Peyer's patch (tissue), 4 donors: ENCODE data around the gene CELF4. TPM values are rescaled to one million over a fixed set of nuclear protein-coding genes. Genes with fewer than 3 reads are reported as not detected.

Source experiments
- DNase-seq, 3 donors: peaks; one replicate each; pipeline ENCODE4 v3.0.0-alpha.2; 2017 to 2019
- H3K27ac ChIP-seq, 4 donors: fragments of 200-600 bp; sonication (generic); one replicate each; pipeline ENCODE4 v1.5.1; 2016 to 2019
- H3K27me3 ChIP-seq, 2 donors: fragments of 200-600 bp; sonication (generic); one replicate each; pipeline ENCODE4 v1.5.1; 2019
- H3K36me3 ChIP-seq, 3 donors: fragments of 200-600 bp; sonication (generic); one replicate each; pipeline ENCODE4 v1.5.1; 2016 to 2019
- H3K4me1 ChIP-seq, 4 donors: fragments of 200-600 bp; sonication (generic); one replicate each; pipeline ENCODE4 v1.5.1; 2016 to 2019
- H3K4me3 ChIP-seq, 4 donors: fragments of 200-600 bp; sonication (generic); 1 replicate in 3 of 4; 2 replicates in 1 of 4; pipeline ENCODE4 v1.5.1; 2016 to 2019; ENCODE audit warnings: mild to moderate bottlenecking in 1 of 4
- H3K9me3 ChIP-seq, 4 donors: fragments of 200-600 bp; sonication (generic); one replicate each; pipeline ENCODE4 v1.5.1; 2016 to 2019; ENCODE audit warnings: mild to moderate bottlenecking in 1 of 4
- POLR2A ChIP-seq, 2 donors: fragments of 450-650 bp; IDR thresholded peaks; one replicate each; pipeline ENCODE4 v1.5.1; 2017; ENCODE audit warnings: antibody characterized with exemption in 2 of 2, mild to moderate bottlenecking in 2 of 2, moderate library complexity in 2 of 2
- total RNA-seq, 4 donors: library from RNA; depleted of rRNA; stranded (reverse); fragments of >200 nt; gene quantifications; one replicate each; pipeline ENCODE4 v1.1.0, GENCODE V29; 2016
- TF ChIP-seq, protein P1 (sequence below), 6 experiments: fragments of 450-650 bp in 4 of 6; fragments of 200-600 bp in 2 of 6; sonication (generic) in 1 of 6; IDR thresholded peaks; one replicate each; pipeline ENCODE4 v1.5.1; 2017 to 2019; ENCODE audit warnings: antibody characterized with exemption in 6 of 6, mild to moderate bottlenecking in 3 of 6, moderate library complexity in 1 of 6

The CELF4 gene
- total RNA-seq, 4 donors from 2014 or later = 0.35 to 4.8 TPM; not detected in 2

GRCh38 chr18:37307181-37307580, 258.4 kb downstream of the CELF4 start:
- no peak overlapping the region for H3K27ac ChIP-seq

DNA sequence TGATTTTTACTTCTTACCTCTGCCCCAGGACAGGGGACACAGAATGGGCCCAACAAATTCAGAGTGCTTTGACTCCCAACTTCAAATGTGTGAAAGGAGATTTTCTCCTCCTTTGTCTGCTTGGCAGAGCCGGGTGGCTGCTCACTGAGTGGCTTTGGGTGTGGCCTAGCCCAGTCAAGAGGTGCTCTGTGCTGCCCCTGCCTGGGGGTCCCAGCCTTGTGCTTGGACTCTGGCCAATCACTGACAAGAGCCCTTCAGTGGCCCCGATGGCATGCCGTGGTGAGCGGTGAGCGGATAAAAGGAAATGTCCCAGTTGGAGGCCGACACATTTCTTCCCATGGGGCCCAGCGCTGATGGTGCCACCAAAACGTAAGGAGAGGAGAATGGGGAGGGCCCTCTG, 259.2 kb downstream of the CELF4 start:
- Histone ChIP-seq H3K27ac (no peak overlapping the region), H3K4me1 (no peaks in the 10 kb centered on the region), H3K4me3 (no peak overlapping the region), H3K9me3 (no peaks in the 10 kb centered on the region), H3K36me3 (no peaks in the 10 kb centered on the region), H3K27me3 (no peaks in the 10 kb centered on the region)
- TF ChIP-seq POLR2A (IDR thresholded peaks at IDR 0.05) = no peak
- TF ChIP-seq, protein P1, sequence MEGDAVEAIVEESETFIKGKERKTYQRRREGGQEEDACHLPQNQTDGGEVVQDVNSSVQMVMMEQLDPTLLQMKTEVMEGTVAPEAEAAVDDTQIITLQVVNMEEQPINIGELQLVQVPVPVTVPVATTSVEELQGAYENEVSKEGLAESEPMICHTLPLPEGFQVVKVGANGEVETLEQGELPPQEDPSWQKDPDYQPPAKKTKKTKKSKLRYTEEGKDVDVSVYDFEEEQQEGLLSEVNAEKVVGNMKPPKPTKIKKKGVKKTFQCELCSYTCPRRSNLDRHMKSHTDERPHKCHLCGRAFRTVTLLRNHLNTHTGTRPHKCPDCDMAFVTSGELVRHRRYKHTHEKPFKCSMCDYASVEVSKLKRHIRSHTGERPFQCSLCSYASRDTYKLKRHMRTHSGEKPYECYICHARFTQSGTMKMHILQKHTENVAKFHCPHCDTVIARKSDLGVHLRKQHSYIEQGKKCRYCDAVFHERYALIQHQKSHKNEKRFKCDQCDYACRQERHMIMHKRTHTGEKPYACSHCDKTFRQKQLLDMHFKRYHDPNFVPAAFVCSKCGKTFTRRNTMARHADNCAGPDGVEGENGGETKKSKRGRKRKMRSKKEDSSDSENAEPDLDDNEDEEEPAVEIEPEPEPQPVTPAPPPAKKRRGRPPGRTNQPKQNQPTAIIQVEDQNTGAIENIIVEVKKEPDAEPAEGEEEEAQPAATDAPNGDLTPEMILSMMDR (IDR thresholded peaks at IDR 0.05) = no peak
- no peak for DNase-seq

More at GRCh38 chr18:37307181-37307580, 258.4 kb downstream of the CELF4 start:
- DNase-seq = no peak
- Histone ChIP-seq H3K4me1 (no peaks in the 10 kb centered on the region), H3K9me3 (no peaks in the 10 kb centered on the region), H3K36me3 (no peaks in the 10 kb centered on the region), H3K4me3 (no peak overlapping the region), H3K27me3 (no peaks in the 10 kb centered on the region)
- TF ChIP-seq, protein P1 (IDR thresholded peaks at IDR 0.05) = no peak
- TF ChIP-seq POLR2A (IDR thresholded peaks at IDR 0.05) = no peak

DNA sequence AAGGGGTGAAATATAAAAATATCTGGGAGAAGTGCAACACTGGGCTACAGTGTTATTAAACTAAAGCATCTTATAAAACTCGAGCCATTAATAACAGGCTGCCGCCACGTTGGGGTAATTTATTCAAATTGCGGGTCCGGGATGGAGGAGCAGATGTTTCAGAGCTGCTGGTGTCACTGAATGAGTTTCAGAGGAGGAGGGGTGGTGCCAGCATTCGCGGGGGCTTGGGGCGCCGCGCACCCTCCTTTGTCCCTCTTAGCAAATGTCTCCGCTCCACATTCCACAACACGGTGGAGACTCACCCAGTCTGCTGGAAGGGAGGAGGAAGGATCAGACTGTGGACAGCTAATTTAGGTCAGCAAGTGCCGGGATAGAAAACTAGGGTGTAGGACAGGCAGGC, 260.5 kb downstream of the CELF4 start:
- DNase-seq = no peak
- no peak overlapping the region for H3K27ac ChIP-seq
- H3K4me1 ChIP-seq = peaks cover 0 to 4% (median 0%) of the 10 kb centered on the region in 4 donors
- TF ChIP-seq, protein P1 (IDR thresholded peaks at IDR 0.05) = no peak
- no peak for TF ChIP-seq POLR2A (IDR thresholded peaks at IDR 0.05)
- no peaks in the 10 kb centered on the region for H3K9me3 ChIP-seq
- H3K27me3 ChIP-seq = no peaks in the 10 kb centered on the region
- no peak overlapping the region for H3K4me3 ChIP-seq
- H3K36me3 ChIP-seq = no peaks in the 10 kb centered on the region

- Histone ChIP-seq H3K9me3 (no peaks in the 10 kb centered on the region), H3K36me3 (no peaks in the 10 kb centered on the region), H3K27me3 (no peaks in the 10 kb centered on the region), H3K27ac (no peak overlapping the region), H3K4me3 (no peak overlapping the region), H3K4me1 (peaks cover 0 to 11% (median 0%) of the 10 kb centered on the region in 4 donors)
- no peak for DNase-seq
- TF ChIP-seq, protein P1 (IDR thresholded peaks at IDR 0.05) = no peak
- no peak for TF ChIP-seq POLR2A (IDR thresholded peaks at IDR 0.05)
Observed at GRCh38 chr18:37304012-37304680, 261.5 kb downstream of the CELF4 start.

- Histone ChIP-seq H3K36me3 (no peaks in the 10 kb centered on the region), H3K9me3 (no peaks in the 10 kb centered on the region), H3K27me3 (no peaks in the 10 kb centered on the region), H3K27ac (no peak overlapping the region), H3K4me3 (no peak overlapping the region), H3K4me1 (peaks cover 0 to 16% (median 0%) of the 10 kb centered on the region in 4 donors)
- TF ChIP-seq POLR2A (IDR thresholded peaks at IDR 0.05) = no peak
- TF ChIP-seq, protein P1 (IDR thresholded peaks at IDR 0.05) = no peak
- DNase-seq = no peak
Observed at GRCh38 chr18:37303009-37303408, 262.6 kb downstream of the CELF4 start.
